ENCODE measurements around the gene OAF.

The OAF gene

DNA sequence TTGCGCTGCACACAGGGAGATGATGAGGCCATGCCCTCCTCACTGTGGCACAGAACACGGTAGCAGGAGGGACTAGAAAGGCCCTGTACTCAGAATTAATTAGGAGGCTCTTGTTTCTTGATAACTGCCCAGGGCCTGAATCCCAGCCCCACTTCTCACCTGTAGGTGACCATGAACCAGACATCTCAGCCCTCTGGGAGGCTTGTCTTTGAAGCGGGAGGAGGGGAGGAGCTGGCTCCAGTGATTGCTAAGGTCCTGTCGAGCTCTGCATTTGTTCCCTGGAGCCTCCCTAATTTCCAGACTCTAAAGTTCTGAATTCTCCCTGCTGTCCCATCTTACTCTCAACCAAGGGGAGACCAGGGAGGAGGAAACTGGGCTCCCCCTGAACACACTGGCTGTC, 19.8 kb upstream of the OAF start:
- Histone ChIP-seq H3K36me3 (ENCODE audit: insufficient read depth, insufficient read length, low read length) (no peaks in the 10 kb centered on the region), H3K4me3 (ENCODE audit: insufficient read length, low read depth) (no peak overlapping the region), H3K4me1 (ENCODE audit: insufficient read depth, insufficient read length) (peaks cover 5% of the 10 kb centered on the region), H3K9ac (ENCODE audit: insufficient read length, low read depth) (no peak overlapping the region), H3K27me3 (ENCODE audit: insufficient read depth, insufficient read length) (peaks cover 26% of the 10 kb centered on the region), H3K9me3 (ENCODE audit: insufficient read depth, low read length) (no peaks in the 10 kb centered on the region)
- no peak for DNase-seq (ENCODE audit: low read depth, low spot score)
- no peak for TF ChIP-seq SUZ12 (IDR thresholded peaks at IDR 0.05; ENCODE audit: extremely low read depth, insufficient read depth, insufficient read length)
- TF ChIP-seq YY1 (IDR thresholded peaks at IDR 0.05; ENCODE audit: insufficient read depth, insufficient read length) = no peak

GRCh38 chr11:120192831-120193625, 17.8 kb upstream of the OAF start:
- peaks cover 11% of the 10 kb centered on the region for H3K4me1 ChIP-seq (ENCODE audit: insufficient read depth, insufficient read length)
- no peaks in the 10 kb centered on the region for H3K9me3 ChIP-seq (ENCODE audit: insufficient read depth, low read length)
- H3K4me3 ChIP-seq (ENCODE audit: insufficient read length, low read depth) = no peak overlapping the region
- H3K27me3 ChIP-seq (ENCODE audit: insufficient read depth, insufficient read length) = peaks cover 22% of the 10 kb centered on the region
- no peak for DNase-seq (ENCODE audit: low read depth, low spot score)
- H3K36me3 ChIP-seq (ENCODE audit: insufficient read depth, insufficient read length, low read length) = no peaks in the 10 kb centered on the region
- H3K9ac ChIP-seq (ENCODE audit: insufficient read length, low read depth) = no peak overlapping the region
- TF ChIP-seq SUZ12 (IDR thresholded peaks at IDR 0.05; ENCODE audit: extremely low read depth, insufficient read depth, insufficient read length) (no peak), ZNF274 (IDR thresholded peaks at IDR 0.05; ENCODE audit: low read depth, low read length) (no peak), YY1 (IDR thresholded peaks at IDR 0.05; ENCODE audit: insufficient read depth, insufficient read length) (no peak)

- DNase-seq (ENCODE audit: low read depth, low spot score) = no peak
- peaks cover 27% of the 10 kb centered on the region for H3K27me3 ChIP-seq (ENCODE audit: insufficient read depth, insufficient read length)
- H3K4me1 ChIP-seq (ENCODE audit: insufficient read depth, insufficient read length) = peaks cover 11% of the 10 kb centered on the region
- no peak overlapping the region for H3K4me3 ChIP-seq (ENCODE audit: insufficient read length, low read depth)
- H3K36me3 ChIP-seq (ENCODE audit: insufficient read depth, insufficient read length, low read length) = no peaks in the 10 kb centered on the region
- H3K9me3 ChIP-seq (ENCODE audit: insufficient read depth, low read length) = no peaks in the 10 kb centered on the region
- TF ChIP-seq SUZ12 (IDR thresholded peaks at IDR 0.05; ENCODE audit: extremely low read depth, insufficient read depth, insufficient read length) (no peak), YY1 (IDR thresholded peaks at IDR 0.05; ENCODE audit: insufficient read depth, insufficient read length) (no peak), ZNF274 (IDR thresholded peaks at IDR 0.05; ENCODE audit: low read depth, low read length) (no peak)
- H3K9ac ChIP-seq (ENCODE audit: insufficient read length, low read depth) = no peak overlapping the region
Observed at GRCh38 chr11:120194166-120194565, 16.7 kb upstream of the OAF start.

- Histone ChIP-seq H3K9me3 (ENCODE audit: insufficient read depth, low read length) (no peaks in the 10 kb centered on the region), H3K36me3 (ENCODE audit: insufficient read depth, insufficient read length, low read length) (no peaks in the 10 kb centered on the region), H3K9ac (ENCODE audit: insufficient read length, low read depth) (no peak overlapping the region), H3K4me1 (ENCODE audit: insufficient read depth, insufficient read length) (peaks cover 18% of the 10 kb centered on the region), H3K4me3 (ENCODE audit: insufficient read length, low read depth) (no peak overlapping the region), H3K27me3 (ENCODE audit: insufficient read depth, insufficient read length) (peaks cover 16% of the 10 kb centered on the region)
- TF ChIP-seq SUZ12 (IDR thresholded peaks at IDR 0.05; ENCODE audit: extremely low read depth, insufficient read depth, insufficient read length) = no peak
- no peak for TF ChIP-seq ZNF274 (IDR thresholded peaks at IDR 0.05; ENCODE audit: low read depth, low read length)
- TF ChIP-seq YY1 (IDR thresholded peaks at IDR 0.05; ENCODE audit: insufficient read depth, insufficient read length) = no peak
- no peak for DNase-seq (ENCODE audit: low read depth, low spot score)
Observed at GRCh38 chr11:120195601-120196320, 15.1 kb upstream of the OAF start.

DNA sequence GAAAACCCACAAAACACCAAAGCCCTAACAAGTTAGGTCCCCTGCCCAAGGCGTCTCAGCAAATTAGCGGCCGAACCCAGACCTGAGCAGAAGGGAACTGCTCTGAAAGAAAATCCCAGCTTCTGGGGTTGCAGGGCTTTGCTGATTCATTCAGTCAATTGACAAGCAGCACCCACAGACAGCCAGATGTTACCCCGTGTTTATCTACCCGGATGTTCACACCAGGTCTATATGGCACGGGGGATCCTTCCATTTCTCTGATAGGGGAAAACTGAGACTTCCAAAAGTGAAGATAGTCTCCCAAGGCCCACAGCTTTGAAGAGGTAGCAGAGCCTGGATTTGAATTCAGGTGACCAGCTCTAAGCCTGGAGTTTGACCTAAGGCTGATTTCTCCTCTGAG, 14.0 kb upstream of the OAF start:
- DNase-seq (ENCODE audit: low read depth, low spot score) = no peak
- Histone ChIP-seq H3K4me3 (ENCODE audit: insufficient read length, low read depth) (no peak overlapping the region), H3K9me3 (ENCODE audit: insufficient read depth, low read length) (no peaks in the 10 kb centered on the region), H3K36me3 (ENCODE audit: insufficient read depth, insufficient read length, low read length) (no peaks in the 10 kb centered on the region), H3K27me3 (ENCODE audit: insufficient read depth, insufficient read length) (peaks cover 15% of the 10 kb centered on the region), H3K9ac (ENCODE audit: insufficient read length, low read depth) (no peak overlapping the region), H3K4me1 (ENCODE audit: insufficient read depth, insufficient read length) (peaks cover 18% of the 10 kb centered on the region)
- no peak for TF ChIP-seq ZNF274 (IDR thresholded peaks at IDR 0.05; ENCODE audit: low read depth, low read length)
- no peak for TF ChIP-seq YY1 (IDR thresholded peaks at IDR 0.05; ENCODE audit: insufficient read depth, insufficient read length)
- no peak for TF ChIP-seq SUZ12 (IDR thresholded peaks at IDR 0.05; ENCODE audit: extremely low read depth, insufficient read depth, insufficient read length)

- no peak overlapping the region for H3K4me3 ChIP-seq (ENCODE audit: insufficient read length, low read depth)
- H3K27me3 ChIP-seq (ENCODE audit: insufficient read depth, insufficient read length) = peaks cover 20% of the 10 kb centered on the region
- no peaks in the 10 kb centered on the region for H3K36me3 ChIP-seq (ENCODE audit: insufficient read depth, insufficient read length, low read length)
- no peaks in the 10 kb centered on the region for H3K9me3 ChIP-seq (ENCODE audit: insufficient read depth, low read length)
- TF ChIP-seq YY1 (IDR thresholded peaks at IDR 0.05; ENCODE audit: insufficient read depth, insufficient read length) = no peak
- TF ChIP-seq SUZ12 (IDR thresholded peaks at IDR 0.05; ENCODE audit: extremely low read depth, insufficient read depth, insufficient read length) = no peak
- TF ChIP-seq ZNF274 (IDR thresholded peaks at IDR 0.05; ENCODE audit: low read depth, low read length) = no peak
- no peak overlapping the region for H3K9ac ChIP-seq (ENCODE audit: insufficient read length, low read depth)
- H3K4me1 ChIP-seq (ENCODE audit: insufficient read depth, insufficient read length) = peaks cover 18% of the 10 kb centered on the region
- peak; percentile 30 for DNase-seq (ENCODE audit: low read depth, low spot score)
Observed at GRCh38 chr11:120197251-120197891, 13.5 kb upstream of the OAF start.

DNA sequence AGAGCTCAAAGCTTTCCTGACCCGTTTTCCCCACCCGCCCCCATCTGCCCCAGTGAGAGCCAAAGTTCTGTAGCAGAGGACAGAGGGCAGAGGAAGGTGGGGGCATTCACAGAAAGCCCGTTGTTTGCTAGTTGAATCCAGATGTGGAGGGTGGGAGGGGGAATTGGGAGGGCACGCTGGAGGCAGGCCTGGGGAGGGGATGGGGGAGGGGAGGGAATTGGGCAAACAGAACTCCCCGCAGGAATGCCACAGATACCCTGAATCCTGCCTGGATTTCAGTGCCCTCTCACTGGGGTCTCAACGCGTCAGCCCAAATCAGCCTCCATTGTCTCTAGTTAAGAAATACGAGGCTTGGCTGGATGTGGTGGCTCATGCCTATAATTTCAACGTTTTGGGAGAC, 12.9 kb upstream of the OAF start:
- DNase-seq (ENCODE audit: low read depth, low spot score) = no peak
- H3K9ac ChIP-seq (ENCODE audit: insufficient read length, low read depth) = no peak overlapping the region
- H3K4me3 ChIP-seq (ENCODE audit: insufficient read length, low read depth) = no peak overlapping the region
- H3K27me3 ChIP-seq (ENCODE audit: insufficient read depth, insufficient read length) = peaks cover 18% of the 10 kb centered on the region
- TF ChIP-seq SUZ12 (IDR thresholded peaks at IDR 0.05; ENCODE audit: extremely low read depth, insufficient read depth, insufficient read length) (no peak), YY1 (IDR thresholded peaks at IDR 0.05; ENCODE audit: insufficient read depth, insufficient read length) (no peak), ZNF274 (IDR thresholded peaks at IDR 0.05; ENCODE audit: low read depth, low read length) (no peak)
- H3K9me3 ChIP-seq (ENCODE audit: insufficient read depth, low read length) = no peaks in the 10 kb centered on the region
- peaks cover 16% of the 10 kb centered on the region for H3K4me1 ChIP-seq (ENCODE audit: insufficient read depth, insufficient read length)
- no peaks in the 10 kb centered on the region for H3K36me3 ChIP-seq (ENCODE audit: insufficient read depth, insufficient read length, low read length)
